Activated B cell treated with CpG ODN at 0.5 μM for 24 hours (primary cell): ENCODE data around the gene ERP29. TPM values are rescaled to one million over a fixed set of nuclear protein-coding genes. Genes with fewer than 3 reads are reported as not detected.
A peak's percentile ranks its signal among the peaks of the same experiment; 100 is the strongest.
"Not testable (repeated sequence)": the region's sequence is repeated elsewhere in the genome, so short reads cannot be mapped to it uniquely, and the experiment has no call there.

Experiments used
- ATAC-seq: fragments of 200-7000 bp; cut with Tn5 transposase; one replicate; pipeline ENCODE4 v1.10.0; 2021; ENCODE audit warnings: low read depth, mild to moderate bottlenecking, moderate library complexity
- CTCF ChIA-PET: fragments of 350-600 bp; sonication (Branson Sonifier 250); formaldehyde crosslinking; loops from one replicate; lab custom pipeline; 2021; ENCODE audit warnings: antibody characterized with exemption; lab: Charles Lee
- POLR2A ChIA-PET: fragments of 350-600 bp; sonication (Branson Sonifier 250); formaldehyde crosslinking; loops from one replicate; lab custom pipeline; 2021; ENCODE audit warnings: antibody characterized with exemption; lab: Charles Lee
- DNase-seq: peaks from one replicate; pipeline ENCODE4 v3.0.0; 2022
- H3K27ac Mint-ChIP-seq: one replicate; pipeline ENCODE4 v1.8.0; 2020; ENCODE audit warnings: mixed read lengths
- H3K27me3 Mint-ChIP-seq: one replicate; pipeline ENCODE4 v1.8.0; 2021; ENCODE audit warnings: mixed read lengths
- H3K36me3 Mint-ChIP-seq: one replicate; pipeline ENCODE4 v1.8.0; 2021; ENCODE audit warnings: low read depth, mixed read lengths
- H3K4me1 Mint-ChIP-seq: one replicate; pipeline ENCODE4 v1.8.0; 2021; ENCODE audit warnings: mixed read lengths
- H3K4me3 Mint-ChIP-seq: one replicate; pipeline ENCODE4 v1.8.0; 2020; ENCODE audit warnings: mild to moderate bottlenecking, mixed read lengths
- H3K9me3 Mint-ChIP-seq: one replicate; pipeline ENCODE4 v1.8.0; 2020; ENCODE audit warnings: mixed read lengths
- CTCF ChIP-seq: fragments of 200-600 bp; IDR thresholded peaks from one replicate; pipeline ENCODE4 v1.8.0; 2022; ENCODE audit warnings: antibody characterized with exemption, mild to moderate bottlenecking
- intact Hi-C: fragments of 100-400 bp; cut with micrococcal nuclease; formaldehyde crosslinking; loops from one replicate; pipeline ENCODE4 v1.15.1; 2024
- total RNA-seq: library from RNA; stranded (reverse); gene quantifications from 2 replicates; pipeline ENCODE4 v1.2.3, GENCODE V29; 2022

Gene ERP29
- total RNA-seq, 1 donor from 2014 or later, result 133 TPM

GRCh38 chr12:111984820-111985219 lies 28.4 kb upstream of the ERP29 start:
- CTCF ChIA-PET, result no interaction called here
- no peaks in the 10 kb centered on the region for H3K9me3 Mint-ChIP-seq
- intact Hi-C loops, result no loop called here

GRCh38 chr12:111991535-111991934 lies 21.7 kb upstream of the ERP29 start:
- intact Hi-C loops, result loop anchor here (5.0 kb wide), 1 partner anchor 44 kb away; no protein-coding TSS in a partner anchor
- CTCF ChIA-PET, result no interaction called here

More at GRCh38 chr12:111984820-111985219, 28.4 kb upstream of the ERP29 start:
- no peak for DNase-seq
- H3K4me3 Mint-ChIP-seq, result no peak overlapping the region
- H3K4me1 Mint-ChIP-seq, result no peaks in the 10 kb centered on the region
- TF ChIP-seq CTCF, result no peak
- peaks cover 2% of the 10 kb centered on the region for H3K27me3 Mint-ChIP-seq
- no peak for ATAC-seq
- H3K36me3 Mint-ChIP-seq, result peaks cover 7% of the 10 kb centered on the region
- H3K27ac Mint-ChIP-seq, result no peak overlapping the region
- POLR2A ChIA-PET, result no interaction called here

GRCh38 chr12:111991946-111992345 lies 21.3 kb upstream of the ERP29 start:
- peaks cover 46% of the 10 kb centered on the region for H3K4me1 Mint-ChIP-seq
- TF ChIP-seq CTCF, result no peak
- intact Hi-C loops, result loop anchor here (5.0 kb wide), 1 partner anchor 45 kb away; no protein-coding TSS in a partner anchor

More at GRCh38 chr12:111991535-111991934, 21.7 kb upstream of the ERP29 start:
- Mint-ChIP-seq H3K27ac (no peak overlapping the region), H3K4me1 (peaks cover 46% of the 10 kb centered on the region), H3K9me3 (no peaks in the 10 kb centered on the region), H3K36me3 (peaks cover 7% of the 10 kb centered on the region), H3K4me3 (no peak overlapping the region), H3K27me3 (peaks cover 9% of the 10 kb centered on the region)
- TF ChIP-seq CTCF, result no peak
- POLR2A ChIA-PET, result interaction anchor here (0.6 to 0.7 kb wide), 2 partner anchors 11 to 23 kb away, joined by 4 to 6 read pairs; no protein-coding TSS in a partner anchor
- DNase-seq (no peak), ATAC-seq (no peak)

GRCh38 chr12:111992464-111992863 lies 20.8 kb upstream of the ERP29 start:
- Mint-ChIP-seq H3K4me1 (peaks cover 46% of the 10 kb centered on the region), H3K27me3 (peaks cover 12% of the 10 kb centered on the region), H3K27ac (no peak overlapping the region), H3K36me3 (peaks cover 7% of the 10 kb centered on the region), H3K9me3 (no peaks in the 10 kb centered on the region), H3K4me3 (peak overlapping the region; percentile 35)
- intact Hi-C loops, result loop anchor here (5.0 kb wide), 1 partner anchor 45 kb away; no protein-coding TSS in a partner anchor
- POLR2A ChIA-PET, result interaction anchor here (0.6 to 4.0 kb wide), 2 partner anchors 16 to 21 kb away, joined by 4 to 52 read pairs; partner anchors contain the start of genes ERP29 and TMEM116
- ATAC-seq (no peak), DNase-seq (no peak)
- CTCF ChIA-PET, result no interaction called here
- no peak for TF ChIP-seq CTCF

More at GRCh38 chr12:111991946-111992345, 21.3 kb upstream of the ERP29 start:
- peak; percentile 28 for ATAC-seq
- Mint-ChIP-seq H3K27ac (no peak overlapping the region), H3K9me3 (no peaks in the 10 kb centered on the region), H3K27me3 (peaks cover 11% of the 10 kb centered on the region), H3K4me3 (peak overlapping the region; percentile 35), H3K36me3 (peaks cover 7% of the 10 kb centered on the region)
- ChIA-PET CTCF (no interaction called here), POLR2A (interaction anchor here (0.6 kb wide), 1 partner anchor 10 kb away, joined by 4 read pairs; no protein-coding TSS in a partner anchor)
- no peak for DNase-seq

GRCh38 chr12:111993292-111994150 lies 19.7 kb upstream of the ERP29 start:
- ChIA-PET POLR2A (interaction anchor here (0.6 to 4.0 kb wide), 4 partner anchors 15 to 350 kb away, joined by 3 to 52 read pairs (median 4); partner anchors contain the start of genes ERP29, NAA25 and TMEM116), CTCF (interaction anchor here (1.0 to 1.5 kb wide), 2 partner anchors 19 to 21 kb away, joined by 4 to 5 read pairs; partner anchors contain the start of genes ERP29 and TMEM116)
- Mint-ChIP-seq H3K27ac (no peak overlapping the region), H3K36me3 (peaks cover 2% of the 10 kb centered on the region), H3K27me3 (peaks cover 11% of the 10 kb centered on the region), H3K9me3 (no peaks in the 10 kb centered on the region), H3K4me1 (peaks cover 46% of the 10 kb centered on the region), H3K4me3 (peak overlapping the region; percentile 77)
- ATAC-seq (peak; percentile 37), DNase-seq (no peak)
- no peak for TF ChIP-seq CTCF
- intact Hi-C loops, result loop anchor here (1.0 to 5.0 kb wide), 3 partner anchors 9 to 46 kb away; no protein-coding TSS in a partner anchor

- peak overlapping the region; percentile 77 for H3K4me3 Mint-ChIP-seq
- CTCF ChIA-PET, result interaction anchor here (0.8 to 1.5 kb wide), 2 partner anchors 20 to 54 kb away, joined by 3 to 5 read pairs; no protein-coding TSS in a partner anchor
- not testable (repeated sequence) for DNase-seq, H3K9me3 Mint-ChIP-seq, H3K36me3 Mint-ChIP-seq
- H3K4me1 Mint-ChIP-seq, result peaks cover 46% of the 10 kb centered on the region
- intact Hi-C loops, result loop anchor here (1.0 to 5.0 kb wide), 3 partner anchors 8 to 47 kb away; no protein-coding TSS in a partner anchor
- H3K27ac Mint-ChIP-seq, result peak overlapping the region; percentile 2
- ATAC-seq, result peak; percentile 37
- peaks cover 11% of the 10 kb centered on the region for H3K27me3 Mint-ChIP-seq
- POLR2A ChIA-PET, result interaction anchor here (1.3 to 4.0 kb wide), 2 partner anchors 19 to 114 kb away, joined by 3 to 52 read pairs; partner anchors contain the start of genes ERP29, NAA25 and TMEM116
These were observed 18.8 kb upstream of the ERP29 start for GRCh38 chr12:111994211-111995111.
